ENCODE results near the gene TRIM45. TPM values are rescaled to one million over a fixed set of nuclear protein-coding genes. Genes with fewer than 3 reads are reported as not detected.

TRIM45 gene
- total and polyA plus RNA-seq, 8 donors = 2.4 to 30.1 (median 5.5) TPM

GRCh38 chr1:117069220-117069844 is 52.2 kb downstream of the TRIM45 start:
- Histone ChIP-seq H3K4me1 (no peaks in the 10 kb centered on the region), H3K9me3 (no peaks in the 10 kb centered on the region), H3K36me3 (no peaks in the 10 kb centered on the region), H3K27ac (no peak overlapping the region), H3K27me3 (no peaks in the 10 kb centered on the region), H3K4me3 (no peak overlapping the region)
- ATAC-seq = no peak
- intact Hi-C loops (cut with DNase I) = loop anchor here in 2 of 3 donors (5.0 to 10.0 kb wide), 3 partner anchors 55 to 215 kb away; partner anchors contain the start of gene TRIM45 (in 1 of the 2)
- WGBS, 2 donors = 86% methylated on average over 4 of the region's 4 CpGs
- TF ChIP-seq CTCF (IDR thresholded peaks at IDR 0.05) = no peak
- FAIRE-seq = no peak
- no peak for DNase-seq

GRCh38 chr1:117068580-117068979 is 53.0 kb downstream of the TRIM45 start:
- H3K4me3 ChIP-seq = no peak overlapping the region
- H3K9me3 ChIP-seq = no peaks in the 10 kb centered on the region
- WGBS, 2 donors = 86 to 88% methylated on average over 5 of the region's 5 CpGs
- DNase-seq = no peak
- no peaks in the 10 kb centered on the region for H3K36me3 ChIP-seq
- H3K27ac ChIP-seq = no peak overlapping the region
- no peak for FAIRE-seq
- no peak for TF ChIP-seq CTCF (IDR thresholded peaks at IDR 0.05)
- intact Hi-C loops (cut with DNase I) = loop anchor here in 2 of 3 donors (5.0 to 10.0 kb wide), 3 partner anchors 56 to 216 kb away; partner anchors contain the start of gene TRIM45 (in 1 of the 2)
- H3K27me3 ChIP-seq = no peaks in the 10 kb centered on the region
- ATAC-seq = no peak
- H3K4me1 ChIP-seq = no peaks in the 10 kb centered on the region

- ATAC-seq (peak; percentile 90 to 99 (median 98)), DNase-seq (peak in 5 of 6 donors; percentile 43 to 63 (median 58)), FAIRE-seq (no peak)
- Histone ChIP-seq H3K4me1 (no peaks in the 10 kb centered on the region), H3K27ac (no peak overlapping the region), H3K9me3 (no peaks in the 10 kb centered on the region), H3K36me3 (no peaks in the 10 kb centered on the region), H3K4me3 (no peak overlapping the region), H3K27me3 (no peaks in the 10 kb centered on the region)
- intact Hi-C loops (cut with DNase I) = loop anchor here in 2 of 3 donors (5.0 to 10.0 kb wide), 3 partner anchors 57 to 217 kb away; partner anchors contain the start of gene TRIM45 (in 1 of the 2)
- TF ChIP-seq CTCF (IDR thresholded peaks at IDR 0.05) = peak; percentile 39 to 75 (median 64)
- 55% methylated on average over 6 of the region's 6 CpGs for WGBS, 2 donors
Observed at GRCh38 chr1:117067533-117068370, 53.8 kb downstream of the TRIM45 start.

GRCh38 chr1:117066367-117066766 is 55.2 kb downstream of the TRIM45 start:
- H3K9me3 ChIP-seq = no peaks in the 10 kb centered on the region
- no peak for ATAC-seq
- H3K4me3 ChIP-seq = no peak overlapping the region
- DNase-seq = no peak
- intact Hi-C loops (cut with DNase I) = loop anchor here in 2 of 3 donors (5.0 to 10.0 kb wide), 3 partner anchors 58 to 218 kb away; partner anchors contain the start of gene TRIM45 (in 1 of the 2)
- H3K27me3 ChIP-seq = no peaks in the 10 kb centered on the region
- TF ChIP-seq CTCF (IDR thresholded peaks at IDR 0.05) = no peak
- H3K27ac ChIP-seq = no peak overlapping the region
- no peaks in the 10 kb centered on the region for H3K4me1 ChIP-seq
- WGBS, 2 donors = 59 to 64% methylated on average over 6 of the region's 6 CpGs
- H3K36me3 ChIP-seq = no peaks in the 10 kb centered on the region
- no peak for FAIRE-seq
